Measurements from ENCODE around the gene KLHL40.

The KLHL40 gene, protein sequence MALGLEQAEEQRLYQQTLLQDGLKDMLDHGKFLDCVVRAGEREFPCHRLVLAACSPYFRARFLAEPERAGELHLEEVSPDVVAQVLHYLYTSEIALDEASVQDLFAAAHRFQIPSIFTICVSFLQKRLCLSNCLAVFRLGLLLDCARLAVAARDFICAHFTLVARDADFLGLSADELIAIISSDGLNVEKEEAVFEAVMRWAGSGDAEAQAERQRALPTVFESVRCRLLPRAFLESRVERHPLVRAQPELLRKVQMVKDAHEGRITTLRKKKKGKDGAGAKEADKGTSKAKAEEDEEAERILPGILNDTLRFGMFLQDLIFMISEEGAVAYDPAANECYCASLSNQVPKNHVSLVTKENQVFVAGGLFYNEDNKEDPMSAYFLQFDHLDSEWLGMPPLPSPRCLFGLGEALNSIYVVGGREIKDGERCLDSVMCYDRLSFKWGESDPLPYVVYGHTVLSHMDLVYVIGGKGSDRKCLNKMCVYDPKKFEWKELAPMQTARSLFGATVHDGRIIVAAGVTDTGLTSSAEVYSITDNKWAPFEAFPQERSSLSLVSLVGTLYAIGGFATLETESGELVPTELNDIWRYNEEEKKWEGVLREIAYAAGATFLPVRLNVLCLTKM

DNA sequence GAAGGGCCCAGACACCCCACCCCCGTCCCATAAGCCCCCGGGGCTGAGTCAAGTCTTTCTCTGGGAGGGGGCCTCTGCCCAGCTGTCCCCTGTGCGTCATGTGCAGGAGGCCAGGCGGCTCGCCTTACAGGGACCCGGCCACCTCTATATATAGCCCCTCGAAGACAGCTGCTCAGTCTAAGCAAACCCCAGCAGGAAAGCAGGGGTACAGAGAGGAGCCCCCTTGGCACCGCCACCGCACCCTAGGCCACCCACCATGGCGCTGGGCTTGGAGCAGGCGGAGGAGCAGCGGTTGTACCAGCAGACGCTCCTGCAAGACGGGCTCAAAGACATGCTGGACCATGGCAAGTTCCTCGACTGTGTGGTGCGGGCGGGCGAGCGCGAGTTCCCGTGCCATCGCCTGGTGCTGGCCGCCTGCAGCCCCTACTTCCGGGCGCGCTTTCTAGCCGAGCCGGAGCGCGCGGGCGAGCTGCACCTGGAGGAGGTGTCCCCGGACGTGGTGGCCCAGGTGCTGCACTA is at the start of gene KLHL40:
TSS of gene KLHL40 (plus strand) at position 175 of the 519 bp plus-strand sequence. CDS start at position 257, 82 bp downstream.
- FAIRE-seq (no peak), DNase-seq (ENCODE audit: insufficient read length, low spot score) (no peak)

DNA sequence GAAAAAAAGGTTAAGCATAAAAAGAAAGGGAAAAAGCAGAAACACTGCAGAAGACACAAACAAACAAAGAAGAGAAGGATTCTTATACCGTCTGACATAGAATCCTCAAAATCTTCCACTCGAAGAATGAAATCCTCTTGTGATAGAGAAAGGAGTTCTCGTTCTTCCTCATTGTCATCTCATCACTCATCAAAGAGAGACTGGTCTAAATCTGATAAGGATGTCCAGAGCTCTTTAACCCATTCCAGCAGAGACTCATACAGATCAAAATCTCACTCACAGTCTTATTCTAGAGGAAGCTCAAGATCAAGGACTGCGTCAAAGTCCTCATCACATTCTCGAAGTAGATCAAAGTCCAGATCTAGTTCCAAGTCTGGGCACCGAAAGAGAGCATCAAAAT is 48.3 kb upstream of the KLHL40 start:
- DNase-seq (ENCODE audit: insufficient read length, low spot score), result no peak
- FAIRE-seq, result no peak

DNA sequence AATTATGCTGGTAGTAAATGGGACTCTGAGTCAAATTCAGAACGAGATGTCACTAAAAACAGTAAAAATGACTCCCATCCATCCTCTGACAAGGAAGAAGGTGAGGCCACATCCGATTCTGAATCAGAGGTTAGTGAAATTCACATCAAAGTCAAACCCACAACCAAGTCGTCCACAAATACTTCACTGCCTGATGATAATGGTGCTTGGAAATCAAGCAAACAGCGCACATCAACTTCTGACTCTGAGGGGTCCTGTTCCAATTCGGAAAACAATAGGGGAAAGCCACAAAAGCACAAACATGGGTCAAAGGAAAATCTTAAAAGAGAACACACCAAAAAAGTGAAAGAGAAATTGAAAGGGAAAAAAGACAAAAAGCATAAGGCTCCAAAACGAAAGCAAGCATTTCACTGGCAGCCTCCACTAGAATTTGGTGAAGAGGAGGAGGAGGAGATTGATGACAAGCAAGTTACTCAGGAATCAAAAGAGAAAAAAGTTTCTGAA is 46.9 kb upstream of the KLHL40 start:
- FAIRE-seq, result no peak
- DNase-seq (ENCODE audit: insufficient read length, low spot score), result peak; percentile 7

DNA sequence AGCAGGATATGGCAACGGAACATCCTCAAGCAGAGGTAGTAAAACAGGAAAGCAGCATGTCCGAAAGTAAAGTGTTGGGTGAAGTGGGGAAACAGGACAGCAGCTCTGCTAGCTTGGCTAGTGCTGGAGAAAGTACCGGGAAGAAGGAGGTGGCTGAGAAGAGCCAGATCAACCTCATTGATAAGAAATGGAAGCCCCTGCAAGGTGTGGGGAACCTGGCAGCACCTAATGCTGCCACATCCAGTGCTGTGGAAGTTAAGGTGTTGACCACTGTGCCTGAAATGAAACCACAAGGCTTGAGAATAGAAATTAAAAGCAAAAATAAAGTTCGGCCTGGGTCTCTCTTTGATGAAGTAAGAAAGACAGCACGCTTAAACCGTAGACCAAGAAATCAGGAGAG is 46.1 kb upstream of the KLHL40 start:
- FAIRE-seq (peak; percentile 79), DNase-seq (ENCODE audit: insufficient read length, low spot score) (no peak)

DNA sequence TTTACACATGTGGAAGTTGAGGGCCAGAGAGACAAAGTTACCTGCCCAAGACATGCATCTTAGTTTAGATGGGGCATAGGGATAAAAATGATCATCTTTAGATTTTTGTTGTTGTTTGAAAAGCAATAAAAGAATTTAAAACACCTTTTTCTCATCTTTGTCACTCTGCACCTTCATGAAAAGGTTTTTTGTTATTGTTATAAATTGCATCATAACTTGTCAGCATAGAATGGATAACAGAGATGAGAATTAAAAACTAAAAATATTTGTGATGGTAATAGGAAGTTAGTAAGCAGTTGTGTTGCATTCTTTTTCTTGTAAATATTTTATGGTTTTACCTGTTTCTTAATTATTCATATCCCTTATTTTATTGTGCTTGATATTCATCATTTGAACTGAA is 45.2 kb upstream of the KLHL40 start:
- DNase-seq (ENCODE audit: insufficient read length, low spot score) (no peak), FAIRE-seq (no peak)

DNA sequence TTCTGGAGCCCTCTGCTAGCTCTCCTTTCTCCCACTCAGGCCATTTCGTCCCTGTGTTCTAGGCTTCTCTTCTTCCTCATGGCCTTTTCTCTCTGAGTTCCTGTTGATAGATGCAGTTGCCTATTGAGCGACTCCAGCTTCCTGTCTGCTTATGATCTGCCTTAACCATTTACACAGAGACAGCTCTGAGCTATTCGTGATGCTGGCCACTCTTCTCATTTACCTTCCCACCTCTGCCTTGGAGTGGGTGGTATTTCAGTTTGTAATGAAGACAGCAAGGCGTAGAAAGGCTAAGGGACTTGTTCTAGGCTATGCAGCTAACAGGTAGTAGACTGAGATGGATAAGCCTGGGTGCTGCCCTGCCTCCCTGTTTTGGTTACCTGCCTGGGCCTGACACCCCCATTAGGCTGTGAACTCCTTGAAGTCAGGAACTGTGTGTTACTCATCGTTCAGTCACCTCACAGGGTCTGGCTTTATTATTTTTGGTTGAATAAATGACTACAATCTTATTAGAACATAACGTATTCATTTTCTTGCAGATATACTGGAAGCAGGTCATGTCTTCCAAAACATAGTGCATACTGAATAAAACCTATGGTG is 44.5 kb upstream of the KLHL40 start:
- DNase-seq (ENCODE audit: insufficient read length, low spot score) (no peak), FAIRE-seq (no peak)

DNA sequence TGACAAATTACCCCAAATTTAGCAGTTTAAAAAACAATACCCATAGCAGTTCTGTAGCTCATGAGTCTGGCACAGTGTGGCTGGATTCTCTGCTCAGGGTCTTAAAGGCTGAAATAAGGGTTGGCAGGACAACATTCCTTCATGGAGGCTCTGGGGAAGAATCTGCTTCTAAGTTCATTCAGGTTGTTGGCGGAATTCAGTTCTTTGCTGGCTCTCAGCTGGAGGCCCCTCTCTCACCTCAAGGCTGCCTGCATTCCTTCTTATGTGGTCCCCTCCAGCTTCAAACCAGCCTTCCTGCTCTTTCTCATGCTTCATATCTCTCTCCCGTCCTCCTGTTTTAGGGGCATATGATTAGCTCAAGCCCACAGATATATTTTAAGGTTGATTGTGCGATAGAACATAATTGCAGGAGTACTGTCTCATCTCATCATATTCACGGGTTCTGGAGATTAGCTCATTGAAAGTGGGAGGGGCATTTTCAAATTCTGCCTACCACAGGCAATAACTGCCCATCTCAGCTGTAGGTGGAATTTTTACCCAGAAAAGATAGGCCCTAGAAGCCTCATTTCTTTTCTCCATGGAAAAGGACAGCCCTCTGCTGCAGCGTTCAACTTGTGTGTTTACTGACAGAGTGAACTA is 37.4 kb upstream of the KLHL40 start:
- FAIRE-seq (no peak), DNase-seq (ENCODE audit: insufficient read length, low spot score) (no peak)

DNA sequence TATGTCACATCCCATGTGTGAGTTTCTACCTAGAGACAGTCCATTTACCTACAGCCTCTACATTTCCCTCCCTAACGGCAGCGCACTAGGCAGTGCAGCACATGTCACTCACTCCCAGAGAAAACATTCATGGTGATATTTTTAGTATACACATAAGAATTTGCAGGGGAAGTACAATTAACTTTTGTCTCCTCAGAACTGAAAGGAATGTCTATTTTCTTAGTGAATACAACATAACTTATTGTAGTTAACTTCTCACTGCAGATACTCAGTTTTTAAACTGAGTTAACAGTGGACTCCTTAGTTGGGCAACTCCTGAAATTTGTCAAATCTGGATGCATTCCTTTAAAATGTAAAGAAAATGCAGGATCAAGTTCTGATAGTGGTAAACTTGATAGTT is 36.3 kb upstream of the KLHL40 start:
- DNase-seq (ENCODE audit: insufficient read length, low spot score) (no peak), FAIRE-seq (no peak)

DNA sequence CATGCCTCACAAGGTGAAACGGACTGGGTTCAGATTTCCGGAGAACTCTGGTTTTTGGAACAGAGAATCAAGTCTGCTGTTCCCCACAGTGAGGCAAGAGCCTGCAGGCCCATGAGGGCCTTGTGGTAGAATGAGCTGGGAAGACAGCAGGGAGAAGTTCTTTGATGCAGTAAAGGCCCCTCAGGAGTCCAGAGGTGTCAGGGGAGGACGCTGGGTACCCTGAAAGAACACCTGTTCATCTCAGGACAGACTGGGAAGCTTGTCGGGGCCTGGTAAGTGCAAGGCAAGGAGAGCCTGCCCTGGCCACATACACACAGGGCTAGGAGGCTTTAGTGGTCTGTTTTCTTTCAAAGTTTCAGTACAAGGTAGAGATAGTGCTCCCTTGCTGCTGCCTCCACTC is 35.6 kb upstream of the KLHL40 start:
- FAIRE-seq (no peak), DNase-seq (ENCODE audit: insufficient read length, low spot score) (no peak)

DNA sequence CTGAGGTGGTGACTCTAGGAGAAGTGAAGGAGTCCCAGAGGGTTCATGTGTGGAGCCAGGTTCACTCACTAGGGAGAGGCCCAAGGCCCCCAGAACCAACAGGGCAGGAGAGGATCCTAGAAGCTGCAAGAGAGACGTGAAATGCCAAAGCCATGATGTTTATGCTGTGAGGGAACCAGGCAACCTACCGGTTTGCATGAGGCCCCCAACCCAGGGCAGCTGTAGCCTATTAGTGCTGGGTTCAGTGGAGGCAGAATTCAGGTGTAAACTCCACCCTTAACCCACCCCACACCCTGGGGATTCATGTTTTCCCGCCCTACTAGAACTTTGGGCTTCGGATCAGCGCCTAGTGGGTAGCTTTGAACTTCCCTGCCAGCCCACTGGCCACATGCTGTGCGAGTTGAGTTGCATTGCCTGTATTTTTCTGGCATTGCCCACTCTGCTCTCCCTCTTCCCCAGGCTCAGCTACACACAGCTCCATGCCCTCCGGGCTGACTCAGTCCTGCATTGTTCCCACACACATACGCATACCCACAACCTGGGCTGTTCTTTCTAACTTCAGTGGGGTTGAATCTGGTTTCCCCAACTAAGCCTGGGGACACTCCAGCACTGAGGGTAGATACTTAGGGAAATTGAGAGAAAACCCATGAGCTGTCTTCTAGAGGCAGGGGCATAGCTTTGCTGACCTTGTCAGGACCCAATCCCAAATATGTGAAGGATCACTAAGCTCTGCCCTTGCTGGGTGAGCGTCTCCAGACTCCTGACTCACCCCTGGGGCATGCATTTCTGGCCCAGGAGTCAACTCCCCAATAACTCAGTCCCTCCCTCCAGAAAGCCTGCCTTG is 33.9 kb upstream of the KLHL40 start:
- FAIRE-seq (peak; percentile 11), DNase-seq (ENCODE audit: insufficient read length, low spot score) (no peak)

DNA sequence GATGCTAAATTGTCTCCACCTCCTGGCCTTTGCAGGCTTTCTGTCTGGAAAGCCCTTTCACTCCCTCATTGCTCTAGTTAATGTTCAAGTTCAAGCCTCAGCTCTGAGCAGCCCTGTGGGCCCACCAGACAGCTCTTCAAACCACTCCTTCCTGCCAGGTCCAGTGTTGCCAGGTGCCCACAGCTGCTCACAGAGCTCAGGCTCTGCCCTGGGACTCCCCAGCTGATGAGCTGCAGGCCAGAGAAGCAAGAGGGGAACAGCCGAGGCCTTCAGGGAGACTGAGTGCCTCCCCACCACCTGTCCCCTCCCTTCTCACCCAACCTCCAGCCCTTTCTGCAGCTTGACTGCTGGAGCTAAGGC is 33.1 kb upstream of the KLHL40 start:
- DNase-seq (ENCODE audit: insufficient read length, low spot score) (no peak), FAIRE-seq (no peak)

DNA sequence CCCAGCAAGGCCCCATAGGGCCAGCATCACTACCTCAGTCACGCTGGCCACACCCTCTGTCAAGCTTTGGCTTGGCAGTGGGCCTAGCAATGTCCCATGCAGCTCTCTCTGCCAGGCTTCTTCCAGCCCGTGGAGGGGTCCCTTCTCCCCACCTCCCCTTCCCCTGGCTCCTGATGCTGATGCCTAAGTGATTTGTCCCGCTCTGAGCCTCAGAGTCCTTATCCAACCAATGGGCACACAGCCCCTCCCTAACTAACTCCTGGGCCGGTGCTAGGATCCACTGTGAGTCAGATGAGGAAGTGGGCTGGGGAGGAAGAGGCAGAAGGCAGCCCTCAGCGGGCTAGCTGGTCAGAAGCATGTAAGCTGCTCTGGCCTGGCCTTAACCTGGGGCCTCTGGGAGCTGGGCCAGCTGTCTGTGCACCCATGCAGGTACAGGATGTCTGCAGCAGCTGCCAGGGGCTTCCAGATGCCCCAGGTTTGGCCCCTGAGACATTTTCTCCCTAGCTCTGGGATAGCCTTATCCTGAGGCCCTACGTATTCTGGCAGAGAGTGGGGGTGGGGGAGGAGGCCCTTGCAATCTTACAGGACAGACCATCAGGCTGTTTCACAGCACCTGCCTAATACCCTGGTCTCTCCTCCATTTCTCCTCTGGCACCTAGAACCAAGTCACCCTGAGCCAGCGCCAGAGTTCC is 32.6 kb upstream of the KLHL40 start:
- DNase-seq (ENCODE audit: insufficient read length, low spot score), result no peak
- peak; percentile 68 for FAIRE-seq

DNA sequence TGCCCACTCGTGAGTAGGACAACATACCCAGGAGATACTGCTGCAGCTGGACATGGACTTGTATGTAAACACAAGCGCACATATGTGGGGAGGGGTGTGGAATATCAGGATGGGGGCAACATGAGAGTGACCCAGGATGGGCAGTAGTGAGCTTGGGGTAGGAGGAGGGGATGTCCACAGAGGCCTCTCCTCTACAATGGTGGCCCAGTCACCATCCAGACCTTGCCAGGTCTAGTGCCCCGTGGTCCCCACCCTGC is 32.1 kb upstream of the KLHL40 start:
- FAIRE-seq (no peak), DNase-seq (ENCODE audit: insufficient read length, low spot score) (no peak)

DNA sequence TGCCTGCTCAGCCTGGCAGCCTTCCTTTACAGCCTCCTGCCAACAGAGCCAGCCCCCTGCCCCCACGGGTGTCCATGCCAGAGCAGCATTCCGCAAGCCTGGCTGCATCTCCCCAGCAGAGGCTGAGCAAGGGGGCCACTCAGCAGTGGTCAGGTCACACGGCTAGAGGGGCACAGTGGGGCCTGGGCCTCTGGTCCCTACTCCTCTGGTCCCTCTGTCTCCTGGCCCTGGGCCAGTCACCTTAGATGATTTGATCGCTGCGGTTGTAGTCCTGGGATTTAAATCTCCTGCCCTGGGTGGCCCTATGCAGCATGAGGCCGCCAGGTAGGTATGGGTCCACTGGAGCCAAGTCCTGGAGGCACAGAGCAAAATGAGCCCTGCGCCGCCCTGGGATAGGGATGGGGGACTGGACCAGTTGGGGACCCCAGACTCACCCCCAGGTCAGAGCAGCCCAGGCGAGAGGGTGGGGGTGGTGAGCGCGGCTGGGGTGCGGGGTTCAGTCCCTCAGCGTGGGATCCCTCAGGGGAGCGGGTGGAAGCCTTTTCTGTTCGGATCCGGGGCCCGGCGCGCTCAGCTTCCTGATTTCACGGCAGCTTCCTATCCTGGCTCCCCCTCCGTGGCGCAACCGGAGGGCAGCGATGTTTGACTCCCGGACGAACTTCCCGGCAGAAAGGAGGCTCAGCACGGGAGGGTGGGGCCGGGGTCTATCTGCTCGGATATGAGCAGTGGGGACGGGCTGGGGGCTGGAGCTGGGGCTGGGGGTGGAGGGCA is 31.6 kb upstream of the KLHL40 start, which contains the start of gene ZBTB47:
TSS of gene ZBTB47 (plus strand) at position 138 of the 771 bp plus-strand sequence. CDS start 4,659 bp downstream, outside the sequence.
- no peak for FAIRE-seq
- no peak for DNase-seq (ENCODE audit: insufficient read length, low spot score)

DNA sequence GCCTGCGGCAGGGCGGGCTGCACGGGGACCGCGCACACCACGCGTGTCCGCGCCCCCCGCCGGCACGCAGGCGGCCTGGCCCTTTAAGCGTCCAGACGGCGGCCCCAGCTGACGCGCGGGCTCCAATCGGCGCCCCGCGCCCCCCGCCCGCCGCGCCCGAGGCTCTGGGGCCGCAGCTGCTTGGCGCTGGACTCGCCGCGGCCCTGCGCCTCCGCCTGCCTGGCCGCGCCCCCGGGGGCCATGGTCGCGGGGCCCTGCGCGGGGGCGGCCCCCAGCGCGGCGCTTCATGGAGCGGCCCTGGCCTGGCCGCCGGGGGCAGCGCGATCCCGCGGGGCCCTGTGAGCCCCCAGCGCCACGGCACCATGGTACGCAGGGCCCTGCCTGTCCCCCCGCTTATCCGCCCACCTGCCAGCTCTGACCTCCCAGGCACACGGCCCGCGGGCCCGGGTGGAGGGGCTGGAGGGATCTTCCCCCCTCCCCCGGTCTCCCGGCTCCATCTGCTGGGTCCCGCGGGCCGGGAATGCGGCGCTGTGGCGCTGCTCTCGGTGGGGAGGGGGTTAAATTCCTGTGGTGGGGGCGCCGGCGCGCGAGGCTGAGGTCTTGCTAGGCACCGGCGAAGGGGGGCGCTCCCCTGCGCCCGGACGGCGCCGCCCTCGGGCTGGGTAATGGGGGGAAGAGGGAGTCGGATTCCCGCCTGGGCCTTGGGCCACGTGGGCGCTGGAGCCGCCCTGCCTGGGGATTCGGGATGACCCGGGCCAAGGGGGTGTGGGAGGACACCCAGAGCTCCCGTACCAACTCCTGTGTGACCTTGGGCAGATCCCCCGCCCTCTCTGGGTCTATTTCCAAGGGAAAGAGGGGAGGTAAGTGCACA is 30.8 kb upstream of the KLHL40 start:
- FAIRE-seq (no peak), DNase-seq (ENCODE audit: insufficient read length, low spot score) (no peak)

DNA sequence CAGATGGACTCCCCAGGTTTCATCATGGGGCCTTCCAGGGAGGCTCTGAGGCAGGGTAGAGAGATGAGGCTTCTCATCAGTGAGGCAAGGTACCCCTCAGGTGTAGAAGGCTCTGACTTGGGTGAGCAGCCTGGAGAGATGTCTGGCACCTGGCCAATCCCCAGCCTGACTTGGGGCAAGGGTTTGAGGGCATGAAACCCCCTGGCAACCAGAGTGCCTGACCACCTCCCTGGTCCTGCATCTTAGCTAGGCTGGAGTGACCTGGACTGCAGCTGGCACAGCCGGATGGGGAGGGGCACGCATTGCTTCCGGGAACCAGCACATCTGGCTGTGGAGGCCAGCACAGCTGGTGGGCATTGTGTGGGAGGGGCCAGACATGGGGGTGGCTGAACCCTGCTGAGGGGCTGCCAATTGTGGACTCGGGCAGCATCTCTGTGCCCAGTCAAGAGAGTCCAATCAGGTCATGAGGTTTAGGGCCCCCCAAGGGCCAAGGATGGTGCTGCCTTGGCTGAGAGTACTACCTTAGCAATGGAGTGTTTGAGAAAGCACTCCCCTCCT is 29.9 kb upstream of the KLHL40 start:
- FAIRE-seq (no peak), DNase-seq (ENCODE audit: insufficient read length, low spot score) (no peak)

DNA sequence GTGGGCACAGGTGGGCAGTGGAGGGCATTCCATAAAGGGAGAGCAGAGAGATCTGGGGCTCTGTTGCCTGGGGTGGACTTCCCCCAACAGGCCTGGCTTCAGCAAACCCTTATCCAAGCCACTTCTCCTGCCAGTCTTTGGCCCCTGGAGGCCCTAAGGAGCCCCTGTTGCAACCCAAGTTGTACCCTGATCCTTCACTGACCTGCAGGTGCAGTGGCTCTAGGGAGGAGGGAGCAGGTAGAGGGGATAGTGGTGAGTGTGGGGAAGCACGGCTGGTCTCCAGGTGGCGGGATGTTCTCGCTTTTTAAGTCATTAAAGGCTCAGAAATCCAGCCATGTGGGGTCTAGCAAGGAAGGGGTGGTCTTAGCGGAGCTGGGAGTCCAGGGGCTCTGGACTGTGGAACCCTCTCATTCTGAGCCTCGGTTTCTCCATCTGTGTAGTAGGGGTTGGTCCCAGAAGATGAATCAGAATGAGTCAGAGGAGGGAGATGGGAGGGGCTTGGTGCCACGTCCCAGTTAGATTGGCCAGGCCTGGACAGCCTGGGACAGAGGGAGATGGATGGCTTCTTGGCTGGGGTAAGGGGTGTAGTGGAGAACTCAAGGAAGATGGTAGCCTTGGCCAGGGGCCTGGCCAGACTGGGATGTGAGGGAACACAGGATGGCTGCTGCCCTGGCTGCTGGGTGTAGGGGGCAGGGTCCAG is 29.2 kb upstream of the KLHL40 start:
- DNase-seq (ENCODE audit: insufficient read length, low spot score) (no peak), FAIRE-seq (no peak)

All from GM19239 (cell line).